ENCODE data around the gene CDCA8. TPM values are rescaled to one million over a fixed set of nuclear protein-coding genes. Genes with fewer than 3 reads are reported as not detected.

Gene CDCA8
- total RNA-seq, 4 donors from 2014 or later, result 2.7 to 6.2 (median 4.4) TPM

- 76% methylated on average over 15 of the region's 15 CpGs for WGBS
- Histone ChIP-seq H3K36me3 (no peaks in the 10 kb centered on the region), H3K27ac (no peak overlapping the region), H3K27me3 (peaks cover 6% of the 10 kb centered on the region), H3K4me1 (peaks cover 4% of the 10 kb centered on the region), H3K9me3 (no peaks in the 10 kb centered on the region), H3K4me3 (no peak overlapping the region)
- TF ChIP-seq POLR2AphosphoS5 (IDR thresholded peaks at IDR 0.05) (no peak), EP300 (IDR thresholded peaks at IDR 0.05) (no peak), POLR2A (IDR thresholded peaks at IDR 0.05) (no peak), CTCF (IDR thresholded peaks at IDR 0.05) (no peak)
- DNase-seq (ENCODE audit: low spot score in 2 of 2), result no peak
These were observed 26.7 kb downstream of the CDCA8 start for GRCh38 chr1:37718901-37719571.

- H3K4me1 ChIP-seq, result peaks cover 4% of the 10 kb centered on the region
- TF ChIP-seq POLR2A (IDR thresholded peaks at IDR 0.05) (no peak), POLR2AphosphoS5 (IDR thresholded peaks at IDR 0.05) (no peak), CTCF (IDR thresholded peaks at IDR 0.05) (no peak), EP300 (IDR thresholded peaks at IDR 0.05) (no peak)
- WGBS, result 81% methylated on average over 13 of the region's 13 CpGs
- peaks cover 8% of the 10 kb centered on the region for H3K27me3 ChIP-seq
- no peaks in the 10 kb centered on the region for H3K9me3 ChIP-seq
- DNase-seq (ENCODE audit: low spot score in 2 of 2), result no peak
- H3K27ac ChIP-seq, result no peak overlapping the region
- H3K36me3 ChIP-seq, result no peaks in the 10 kb centered on the region
- no peak overlapping the region for H3K4me3 ChIP-seq
These were observed 27.4 kb downstream of the CDCA8 start for GRCh38 chr1:37719572-37720195.

- peaks cover 4% of the 10 kb centered on the region for H3K4me1 ChIP-seq
- H3K27ac ChIP-seq, result no peak overlapping the region
- peaks cover 13% of the 10 kb centered on the region for H3K27me3 ChIP-seq
- no peak for DNase-seq (ENCODE audit: low spot score in 2 of 2)
- WGBS, result 90% methylated on average over 9 of the region's 22 CpGs
- H3K36me3 ChIP-seq, result no peaks in the 10 kb centered on the region
- no peak for TF ChIP-seq CTCF (IDR thresholded peaks at IDR 0.05)
- TF ChIP-seq POLR2A (IDR thresholded peaks at IDR 0.05), result no peak
- no peak overlapping the region for H3K4me3 ChIP-seq
- no peaks in the 10 kb centered on the region for H3K9me3 ChIP-seq
These were observed 28.2 kb downstream of the CDCA8 start for GRCh38 chr1:37720231-37721130.

DNA sequence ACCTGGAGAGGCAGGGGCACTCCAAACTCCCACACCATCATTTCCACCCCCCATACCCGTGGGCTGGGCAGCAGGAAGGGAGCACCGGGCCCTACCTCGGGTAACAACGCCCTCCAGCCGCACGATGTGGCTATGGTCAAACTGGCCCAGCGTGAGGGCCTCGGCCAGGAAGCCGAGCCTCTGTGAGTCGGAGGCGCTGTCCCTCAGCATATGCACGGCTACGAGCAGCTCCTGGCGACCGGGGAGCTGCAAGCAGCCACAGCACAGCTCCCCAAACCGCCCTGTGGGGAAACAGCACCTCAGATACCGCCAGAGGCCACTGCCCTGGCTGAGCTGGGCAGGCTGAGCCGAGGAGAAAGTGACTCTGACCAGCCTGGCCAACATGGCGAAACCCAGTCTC lies 29.2 kb downstream of the CDCA8 start:
- H3K27ac ChIP-seq, result no peak overlapping the region
- no peak for DNase-seq (ENCODE audit: low spot score in 2 of 2)
- no peaks in the 10 kb centered on the region for H3K36me3 ChIP-seq
- H3K4me1 ChIP-seq, result peaks cover 4% of the 10 kb centered on the region
- peaks cover 19% of the 10 kb centered on the region for H3K27me3 ChIP-seq
- TF ChIP-seq EP300 (IDR thresholded peaks at IDR 0.05), result no peak
- no peak for TF ChIP-seq CTCF (IDR thresholded peaks at IDR 0.05)
- TF ChIP-seq POLR2AphosphoS5 (IDR thresholded peaks at IDR 0.05), result no peak
- no peak for TF ChIP-seq POLR2A (IDR thresholded peaks at IDR 0.05)
- 71% methylated on average over 5 of the region's 19 CpGs for WGBS
- H3K4me3 ChIP-seq, result no peak overlapping the region
- H3K9me3 ChIP-seq, result no peaks in the 10 kb centered on the region

Measured in suprapubic skin (tissue), 4 donors.